Lower leg skin (tissue), 3 donors: ENCODE results near the gene DIP2B.

Source experiments
- CTCF ChIP-seq, 3 donors: fragments of 450-650 bp; IDR thresholded peaks; one replicate each; pipeline ENCODE4 v1.5.1; 2016; ENCODE audit warnings: antibody characterized with exemption in 3 of 3, mild to moderate bottlenecking in 3 of 3, moderate library complexity in 2 of 3
- POLR2A ChIP-seq, 2 donors: fragments of 450-650 bp; IDR thresholded peaks; one replicate each; pipeline ENCODE4 v1.6.1; 2016 to 2017; ENCODE audit warnings: antibody characterized with exemption in 2 of 2, mild to moderate bottlenecking in 1 of 2, moderate library complexity in 1 of 2

GRCh38 chr12:50639721-50640120 is 134.9 kb downstream of the DIP2B start:
- TF ChIP-seq CTCF (IDR thresholded peaks at IDR 0.05) (no peak), POLR2A (IDR thresholded peaks at IDR 0.05) (no peak)
